ENCODE data around the gene DDX51. TPM values are rescaled to one million over a fixed set of nuclear protein-coding genes. Genes with fewer than 3 reads are reported as not detected.

Gene DDX51
- total and polyA plus RNA-seq, 5 donors from 2014 or later, result 4.8 to 41.2 (median 6.8) TPM

DNA sequence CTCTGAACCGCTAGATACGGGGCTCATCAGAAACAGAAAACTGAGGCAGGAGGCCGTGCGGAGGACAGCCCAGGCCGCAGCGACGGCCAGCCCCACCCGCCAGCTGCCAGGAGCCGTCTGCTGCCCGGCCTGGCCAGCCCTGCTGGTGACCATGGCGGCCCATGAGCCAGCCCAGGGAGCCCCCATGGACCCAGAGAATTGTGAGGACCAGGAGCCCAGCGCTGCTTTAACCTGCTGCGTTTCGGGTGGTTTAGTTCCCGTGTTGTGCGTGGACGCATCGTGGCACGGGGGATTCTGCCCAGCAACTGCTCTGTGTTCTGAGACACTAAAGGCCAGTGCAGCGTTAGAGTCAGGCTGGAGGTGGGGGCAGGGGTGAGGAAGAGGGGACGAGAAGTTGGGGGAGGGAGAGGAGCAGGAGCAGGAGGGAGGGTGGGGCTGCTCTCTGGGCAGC, 44.4 kb upstream of the DDX51 start:
- peak overlapping the region in 1 of 3 donors; percentile 76 for H3K27ac Mint-ChIP-seq
- H3K9me3 ChIP-seq (ENCODE audit: control insufficient read depth in 2 of 2, low read length in 2 of 2), result peaks cover 0 to 11% of the 10 kb centered on the region in 2 experiments
- ATAC-seq (ENCODE audit: low read depth in 2 of 2) (no peak), DNase-seq (no peak)
- peaks cover 0 to 19% (median 5%) of the 10 kb centered on the region in 7 donors for H3K9me3 Mint-ChIP-seq
- H3K4me3 Mint-ChIP-seq, result peak overlapping the region; percentile 76 to 94 (median 84)
- peak overlapping the region; percentile 89 for H3K27ac ChIP-seq (ENCODE audit: insufficient read depth, low read length, poor library complexity, severe bottlenecking)
- peak overlapping the region; percentile 44 for H3K4me3 ChIP-seq (ENCODE audit: low read depth, low read length)
- peaks cover 5% of the 10 kb centered on the region for H3K27me3 Mint-ChIP-seq
- H3K4me1 ChIP-seq (ENCODE audit: control insufficient read depth, insufficient read depth, low read length, poor library complexity, severe bottlenecking), result peaks cover 52% of the 10 kb centered on the region
- peaks cover 7% of the 10 kb centered on the region for H3K36me3 Mint-ChIP-seq
- no peaks in the 10 kb centered on the region for H3K36me3 ChIP-seq (ENCODE audit: control insufficient read depth, insufficient read depth, low read length)
- H3K27me3 ChIP-seq (ENCODE audit: control insufficient read depth, insufficient read depth, low read length), result no peaks in the 10 kb centered on the region
- peaks cover 3 to 62% (median 20%) of the 10 kb centered on the region in 4 donors for H3K4me1 Mint-ChIP-seq

DNA sequence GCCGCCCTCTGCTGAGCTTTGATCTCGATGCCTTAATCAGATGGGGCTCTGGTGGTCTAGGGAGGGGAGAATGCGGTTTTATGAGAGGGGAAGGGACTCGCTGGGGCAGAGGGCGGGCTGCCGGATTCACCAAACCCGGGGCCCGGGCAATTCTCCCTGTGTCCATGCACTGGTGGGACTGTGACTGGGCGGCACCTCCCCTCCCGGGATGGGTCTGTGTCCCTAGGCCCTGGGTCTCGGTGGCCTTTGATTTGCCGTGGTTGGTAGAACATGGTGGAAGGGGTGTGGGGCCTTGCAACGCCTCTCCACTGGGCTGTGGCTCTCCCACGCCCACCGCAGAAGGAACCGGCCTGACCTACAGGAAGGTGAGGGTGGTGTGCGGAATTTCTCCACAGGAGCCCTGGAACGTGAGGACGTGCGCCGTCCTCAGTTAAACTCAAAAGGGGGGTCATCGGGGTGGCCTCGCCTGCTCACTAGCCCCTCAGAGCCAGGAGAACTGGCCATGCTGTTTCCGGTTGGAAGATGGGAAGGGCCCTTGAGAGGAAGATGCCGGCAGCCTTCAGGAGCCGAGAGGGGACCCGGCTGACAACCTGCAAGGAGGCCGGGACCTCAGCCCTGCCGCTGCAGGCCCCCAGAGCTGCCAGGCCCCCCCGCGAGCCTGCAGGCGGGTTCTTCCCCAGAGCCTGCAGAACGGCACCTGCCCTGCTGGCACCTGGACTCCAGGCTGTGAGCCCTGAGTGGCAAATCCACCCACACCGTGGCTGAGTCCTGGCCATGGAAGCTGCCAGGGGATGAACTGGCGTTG, 43.7 kb upstream of the DDX51 start:
- no peak overlapping the region for H3K4me3 ChIP-seq (ENCODE audit: low read depth, low read length)
- peaks cover 3 to 65% (median 21%) of the 10 kb centered on the region in 4 donors for H3K4me1 Mint-ChIP-seq

DNA sequence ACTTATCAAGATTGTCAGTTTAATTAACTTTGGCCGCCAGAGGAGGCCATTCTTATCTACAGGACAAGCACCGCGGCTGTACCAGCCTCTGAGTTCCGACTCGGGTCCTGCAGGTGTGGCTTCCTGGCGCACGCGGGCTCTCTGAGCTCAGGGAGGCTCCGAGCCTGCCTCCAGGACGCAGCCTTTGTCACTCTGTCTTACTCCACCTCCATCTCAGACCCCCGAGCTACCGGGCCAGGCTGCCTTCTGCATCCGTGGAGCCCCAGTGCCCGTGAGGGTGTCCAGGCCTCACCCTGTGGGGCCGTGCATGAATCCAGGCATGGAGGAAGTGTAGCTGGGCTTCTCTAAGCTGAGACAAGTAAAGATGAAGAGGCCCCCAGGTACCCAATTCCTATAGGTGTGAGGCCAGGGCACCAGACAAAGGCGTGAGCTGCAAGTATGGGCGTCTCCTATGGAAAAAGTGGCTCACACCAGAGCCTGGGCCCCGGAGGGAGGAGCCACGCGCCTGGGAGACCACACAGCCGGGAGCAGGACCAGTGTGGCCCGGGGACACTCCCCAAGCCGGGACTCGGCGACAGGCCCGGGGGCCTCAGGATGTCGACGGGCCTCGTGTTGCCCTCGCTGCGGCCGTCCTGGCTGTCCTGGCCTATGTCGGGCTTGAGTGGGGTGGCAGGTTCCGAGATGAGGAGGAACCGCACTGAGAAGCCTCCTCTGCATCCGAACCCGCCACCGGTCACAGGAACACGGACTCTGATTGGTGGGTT, 42.9 kb upstream of the DDX51 start:
- DNase-seq (peak in 1 of 3 donors; percentile 70), ATAC-seq (ENCODE audit: low read depth in 2 of 2) (no peak)
- Histone ChIP-seq H3K27ac (ENCODE audit: insufficient read depth, low read length, poor library complexity, severe bottlenecking) (peak overlapping the region; percentile 85), H3K27me3 (ENCODE audit: control insufficient read depth, insufficient read depth, low read length) (no peaks in the 10 kb centered on the region), H3K36me3 (ENCODE audit: control insufficient read depth, insufficient read depth, low read length) (no peaks in the 10 kb centered on the region), H3K4me3 (ENCODE audit: low read depth, low read length) (peak overlapping the region; percentile 73), H3K4me1 (ENCODE audit: control insufficient read depth, insufficient read depth, low read length, poor library complexity, severe bottlenecking) (peaks cover 52% of the 10 kb centered on the region), H3K9me3 (ENCODE audit: control insufficient read depth in 2 of 2, low read length in 2 of 2) (peaks cover 0 to 14% of the 10 kb centered on the region in 2 experiments)
- Mint-ChIP-seq H3K9me3 (peaks cover 0 to 21% (median 5%) of the 10 kb centered on the region in 7 donors), H3K4me1 (peaks cover 3 to 69% (median 21%) of the 10 kb centered on the region in 4 donors), H3K27ac (peak overlapping the region; percentile 84 to 97 (median 96)), H3K27me3 (peaks cover 5% of the 10 kb centered on the region), H3K36me3 (peaks cover 7% of the 10 kb centered on the region), H3K4me3 (peak overlapping the region; percentile 76 to 92 (median 84))

More for the DNA sequence above, 43.7 kb upstream of the DDX51 start:
- Histone ChIP-seq H3K9me3 (ENCODE audit: control insufficient read depth in 2 of 2, low read length in 2 of 2) (peaks cover 0 to 13% of the 10 kb centered on the region in 2 experiments), H3K27me3 (ENCODE audit: control insufficient read depth, insufficient read depth, low read length) (no peaks in the 10 kb centered on the region), H3K36me3 (ENCODE audit: control insufficient read depth, insufficient read depth, low read length) (no peaks in the 10 kb centered on the region), H3K27ac (ENCODE audit: insufficient read depth, low read length, poor library complexity, severe bottlenecking) (peak overlapping the region; percentile 89), H3K4me1 (ENCODE audit: control insufficient read depth, insufficient read depth, low read length, poor library complexity, severe bottlenecking) (peaks cover 52% of the 10 kb centered on the region)
- peaks cover 0 to 21% (median 5%) of the 10 kb centered on the region in 7 donors for H3K9me3 Mint-ChIP-seq
- ATAC-seq (ENCODE audit: low read depth in 2 of 2) (no peak), DNase-seq (no peak)
- H3K36me3 Mint-ChIP-seq, result peaks cover 7% of the 10 kb centered on the region
- peak overlapping the region; percentile 76 to 94 (median 84) for H3K4me3 Mint-ChIP-seq
- peaks cover 5% of the 10 kb centered on the region for H3K27me3 Mint-ChIP-seq
- peak overlapping the region in 2 of 3 donors; percentile 63 to 76 for H3K27ac Mint-ChIP-seq

DNA sequence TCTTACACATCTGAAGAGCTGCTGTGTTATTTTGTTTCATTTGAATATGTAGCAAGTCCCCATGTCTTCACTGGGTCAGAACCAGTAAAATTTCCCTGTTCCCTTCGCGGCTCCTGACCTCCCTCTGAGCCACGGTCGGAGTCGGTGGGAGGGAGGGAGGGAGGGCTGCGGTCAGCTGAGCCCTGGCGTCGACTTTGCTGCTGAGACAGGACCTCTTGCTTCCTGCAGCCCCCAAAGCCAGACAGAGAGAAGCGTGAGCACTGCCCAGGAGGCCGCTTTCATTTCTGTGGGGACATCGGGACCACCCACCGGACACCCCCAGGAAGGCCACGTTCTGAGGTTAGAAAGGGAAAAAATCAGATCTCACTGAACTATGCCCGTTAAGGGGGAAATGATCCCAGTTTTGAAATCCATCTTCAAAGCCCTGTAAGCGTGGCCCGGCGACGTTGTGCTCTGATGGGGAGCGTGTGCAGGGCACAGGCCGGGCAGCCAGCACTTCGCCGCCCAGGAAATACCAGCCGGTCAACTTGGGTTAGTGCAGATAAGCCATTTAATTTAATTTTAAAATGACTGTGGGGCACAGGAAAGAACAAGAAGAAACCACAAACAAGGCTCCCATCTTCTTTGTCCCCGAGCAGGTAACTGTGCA, 42.2 kb upstream of the DDX51 start:
- DNase-seq (no peak), ATAC-seq (ENCODE audit: low read depth in 2 of 2) (no peak)
- Mint-ChIP-seq H3K4me1 (peaks cover 3 to 69% (median 20%) of the 10 kb centered on the region in 4 donors), H3K9me3 (peaks cover 0 to 22% (median 5%) of the 10 kb centered on the region in 7 donors), H3K27me3 (peaks cover 5% of the 10 kb centered on the region), H3K4me3 (peak overlapping the region; percentile 76 to 92 (median 84)), H3K27ac (peak overlapping the region; percentile 84 to 97 (median 96)), H3K36me3 (peaks cover 7% of the 10 kb centered on the region)
- H3K27me3 ChIP-seq (ENCODE audit: control insufficient read depth, insufficient read depth, low read length), result no peaks in the 10 kb centered on the region
- peak overlapping the region; percentile 85 for H3K27ac ChIP-seq (ENCODE audit: insufficient read depth, low read length, poor library complexity, severe bottlenecking)
- H3K9me3 ChIP-seq (ENCODE audit: control insufficient read depth in 2 of 2, low read length in 2 of 2), result peaks cover 0 to 14% of the 10 kb centered on the region in 2 experiments
- H3K4me1 ChIP-seq (ENCODE audit: control insufficient read depth, insufficient read depth, low read length, poor library complexity, severe bottlenecking), result peaks cover 52% of the 10 kb centered on the region
- H3K4me3 ChIP-seq (ENCODE audit: low read depth, low read length), result peak overlapping the region; percentile 73
- H3K36me3 ChIP-seq (ENCODE audit: control insufficient read depth, insufficient read depth, low read length), result no peaks in the 10 kb centered on the region

DNA sequence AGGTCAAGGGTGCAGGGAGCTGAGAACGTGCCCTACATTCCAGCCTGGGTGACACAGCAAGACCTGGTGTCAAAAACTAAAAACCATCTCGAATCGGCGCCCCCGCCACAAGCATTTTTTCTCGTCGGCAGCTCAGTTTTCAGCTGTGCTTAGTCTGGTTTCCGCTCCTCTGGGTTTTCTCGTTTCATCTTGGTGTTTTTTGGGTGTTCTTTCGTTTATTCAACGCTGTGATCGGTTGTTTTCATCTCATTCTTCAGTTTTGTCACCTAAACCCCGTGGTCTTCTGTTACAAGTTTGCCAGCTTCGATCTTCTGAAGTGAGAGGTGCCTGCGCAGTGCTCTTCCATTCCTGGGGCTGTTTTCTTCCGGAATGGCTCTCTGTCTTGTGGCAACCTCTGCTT, 41.6 kb upstream of the DDX51 start:
- Histone ChIP-seq H3K4me3 (ENCODE audit: low read depth, low read length) (peak overlapping the region; percentile 73), H3K4me1 (ENCODE audit: control insufficient read depth, insufficient read depth, low read length, poor library complexity, severe bottlenecking) (peaks cover 50% of the 10 kb centered on the region), H3K9me3 (ENCODE audit: control insufficient read depth in 2 of 2, low read length in 2 of 2) (peaks cover 0 to 14% of the 10 kb centered on the region in 2 experiments), H3K27ac (ENCODE audit: insufficient read depth, low read length, poor library complexity, severe bottlenecking) (peak overlapping the region; percentile 85), H3K36me3 (ENCODE audit: control insufficient read depth, insufficient read depth, low read length) (no peaks in the 10 kb centered on the region), H3K27me3 (ENCODE audit: control insufficient read depth, insufficient read depth, low read length) (no peaks in the 10 kb centered on the region)
- Mint-ChIP-seq H3K27me3 (peaks cover 5% of the 10 kb centered on the region), H3K4me3 (peak overlapping the region; percentile 76 to 90 (median 84)), H3K27ac (peak overlapping the region; percentile 84 to 97 (median 96)), H3K4me1 (peaks cover 3 to 69% (median 19%) of the 10 kb centered on the region in 4 donors), H3K9me3 (peaks cover 0 to 23% (median 2%) of the 10 kb centered on the region in 7 donors), H3K36me3 (peaks cover 7% of the 10 kb centered on the region)
- DNase-seq (peak in 2 of 3 donors; percentile 75 to 80), ATAC-seq (ENCODE audit: low read depth in 2 of 2) (peak in 1 of 2 donors; percentile 9)

DNA sequence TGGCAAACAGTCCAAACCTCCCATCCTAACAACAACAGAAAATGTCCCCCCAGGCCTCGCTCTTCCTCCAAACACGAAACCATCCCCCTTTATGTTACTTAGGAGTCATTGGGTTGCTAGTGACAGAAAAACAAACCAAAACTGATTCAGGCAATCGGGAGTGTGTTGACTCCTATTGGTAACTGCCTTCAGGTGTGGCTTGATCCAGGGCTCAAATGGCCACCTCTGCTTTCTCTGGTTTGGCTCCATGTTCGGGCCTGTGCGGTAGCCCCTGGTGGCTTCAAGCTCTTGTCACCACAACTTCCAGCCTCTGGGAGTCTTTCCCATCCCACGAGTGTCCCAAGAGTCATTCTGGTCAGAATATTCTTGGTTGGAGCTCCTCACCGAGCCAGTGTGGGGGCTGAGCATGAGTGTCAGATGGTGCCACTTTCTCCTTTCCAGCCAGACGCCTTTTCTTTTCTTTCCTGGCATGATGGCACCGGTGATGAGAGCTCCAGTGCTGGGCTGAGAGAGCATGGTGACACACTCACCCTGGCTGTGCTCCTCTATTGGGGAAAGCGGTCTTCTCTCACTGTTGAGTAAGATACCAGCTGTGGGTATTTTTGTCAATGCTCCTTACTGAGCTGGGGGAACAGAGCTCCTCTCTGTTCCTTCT, 38.7 kb upstream of the DDX51 start:
- DNase-seq, result no peak
- Mint-ChIP-seq H3K4me1 (peaks cover 6 to 68% (median 24%) of the 10 kb centered on the region in 4 donors), H3K27ac (peak overlapping the region in 2 of 3 donors; percentile 20 to 46), H3K9me3 (peaks cover 0 to 21% (median 4%) of the 10 kb centered on the region in 7 donors), H3K36me3 (peaks cover 3% of the 10 kb centered on the region), H3K27me3 (peaks cover 5% of the 10 kb centered on the region), H3K4me3 (peak overlapping the region in 1 of 4 donors; percentile 50)
- Histone ChIP-seq H3K27ac (ENCODE audit: insufficient read depth, low read length, poor library complexity, severe bottlenecking) (no peak overlapping the region), H3K4me3 (ENCODE audit: low read depth, low read length) (no peak overlapping the region), H3K27me3 (ENCODE audit: control insufficient read depth, insufficient read depth, low read length) (no peaks in the 10 kb centered on the region), H3K9me3 (ENCODE audit: control insufficient read depth in 2 of 2, low read length in 2 of 2) (peaks cover 0 to 14% of the 10 kb centered on the region in 2 experiments), H3K36me3 (ENCODE audit: control insufficient read depth, insufficient read depth, low read length) (no peaks in the 10 kb centered on the region), H3K4me1 (ENCODE audit: control insufficient read depth, insufficient read depth, low read length, poor library complexity, severe bottlenecking) (peaks cover 36% of the 10 kb centered on the region)
- ATAC-seq (ENCODE audit: low read depth in 2 of 2), result no peak
